ENCODE data around the gene UGP2.

UGP2 gene

GRCh38 chr2:63853527-63854310, 12.0 kb downstream of the UGP2 start:
- Histone ChIP-seq H3K79me2 (ENCODE audit: insufficient read depth, low read length) (peaks cover 74% of the 10 kb centered on the region), H3K4me3 (ENCODE audit: low read depth, low read length, poor library complexity, severe bottlenecking) (no peak overlapping the region), H3K27me3 (ENCODE audit: insufficient read depth, low read length) (no peaks in the 10 kb centered on the region), H3K27ac (ENCODE audit: low read depth, low read length, poor library complexity, severe bottlenecking) (no peak overlapping the region), H3K9ac (ENCODE audit: low read length) (no peak overlapping the region), H3K9me3 (ENCODE audit: low read length) (no peaks in the 10 kb centered on the region; the same call in 1 of the 2 replicates), H3F3A (ENCODE audit: insufficient read depth, low read length) (no peaks in the 10 kb centered on the region), H3K4me2 (ENCODE audit: low read length) (no peak overlapping the region; the same call in 1 of the 2 replicates), H3K9me2 (ENCODE audit: low read depth, low read length) (no peaks in the 10 kb centered on the region), H3K36me3 (ENCODE audit: insufficient read depth, low read length) (peaks cover 61% of the 10 kb centered on the region), H3K4me1 (ENCODE audit: insufficient read depth, low read length, severe bottlenecking) (peaks cover 14% of the 10 kb centered on the region), H2AFZ (ENCODE audit: low read length) (no peak overlapping the region), H4K20me1 (ENCODE audit: insufficient read depth, low read length) (no peaks in the 10 kb centered on the region)
- TF ChIP-seq CTCF (IDR thresholded peaks at IDR 0.05; ENCODE audit: low read length): no peak
- no peak for TF ChIP-seq EZH2 (IDR thresholded peaks at IDR 0.05; ENCODE audit: borderline replicate concordance, low read length)

- Histone ChIP-seq H4K20me1 (ENCODE audit: insufficient read depth, low read length) (no peaks in the 10 kb centered on the region), H3K36me3 (ENCODE audit: insufficient read depth, low read length) (peaks cover 66% of the 10 kb centered on the region), H2AFZ (ENCODE audit: low read length) (no peak overlapping the region), H3K4me1 (ENCODE audit: insufficient read depth, low read length, severe bottlenecking) (peaks cover 14% of the 10 kb centered on the region), H3K9me2 (ENCODE audit: low read depth, low read length) (no peaks in the 10 kb centered on the region), H3K9me3 (ENCODE audit: low read length) (no peaks in the 10 kb centered on the region), H3K27me3 (ENCODE audit: insufficient read depth, low read length) (no peaks in the 10 kb centered on the region), H3K27ac (ENCODE audit: low read depth, low read length, poor library complexity, severe bottlenecking) (no peak overlapping the region), H3K4me2 (ENCODE audit: low read length) (no peak overlapping the region), H3K79me2 (ENCODE audit: insufficient read depth, low read length) (peaks cover 55% of the 10 kb centered on the region), H3F3A (ENCODE audit: insufficient read depth, low read length) (no peaks in the 10 kb centered on the region), H3K4me3 (ENCODE audit: low read depth, low read length, poor library complexity, severe bottlenecking) (no peak overlapping the region), H3K9ac (ENCODE audit: low read length) (no peak overlapping the region)
- TF ChIP-seq EZH2 (IDR thresholded peaks at IDR 0.05; ENCODE audit: borderline replicate concordance, low read length) (no peak), CTCF (IDR thresholded peaks at IDR 0.05; ENCODE audit: low read length) (no peak)
These were observed 14.0 kb downstream of the UGP2 start for GRCh38 chr2:63855418-63856302.

- Histone ChIP-seq H2AFZ (ENCODE audit: low read length) (no peak overlapping the region), H3K27me3 (ENCODE audit: insufficient read depth, low read length) (no peaks in the 10 kb centered on the region), H3K36me3 (ENCODE audit: insufficient read depth, low read length) (peaks cover 60% of the 10 kb centered on the region), H3F3A (ENCODE audit: insufficient read depth, low read length) (no peaks in the 10 kb centered on the region), H3K9me2 (ENCODE audit: low read depth, low read length) (no peaks in the 10 kb centered on the region), H3K27ac (ENCODE audit: low read depth, low read length, poor library complexity, severe bottlenecking) (no peak overlapping the region), H3K4me2 (ENCODE audit: low read length) (no peak overlapping the region), H3K9ac (ENCODE audit: low read length) (no peak overlapping the region), H3K9me3 (ENCODE audit: low read length) (no peaks in the 10 kb centered on the region), H4K20me1 (ENCODE audit: insufficient read depth, low read length) (no peaks in the 10 kb centered on the region), H3K79me2 (ENCODE audit: insufficient read depth, low read length) (peaks cover 49% of the 10 kb centered on the region), H3K4me1 (ENCODE audit: insufficient read depth, low read length, severe bottlenecking) (peaks cover 20% of the 10 kb centered on the region), H3K4me3 (ENCODE audit: low read depth, low read length, poor library complexity, severe bottlenecking) (no peak overlapping the region)
- TF ChIP-seq CTCF (IDR thresholded peaks at IDR 0.05; ENCODE audit: low read length) (no peak), EZH2 (IDR thresholded peaks at IDR 0.05; ENCODE audit: borderline replicate concordance, low read length) (no peak)
These were observed 14.6 kb downstream of the UGP2 start for GRCh38 chr2:63856303-63856603.
